ENCODE results near the gene ASCC1.
"Not testable (repeated sequence)": the region's sequence is repeated elsewhere in the genome, so short reads cannot be mapped to it uniquely, and the experiment has no call there.

GRCh38 chr10:72208526-72208925 lies 7.5 kb downstream of the ASCC1 start:
- not testable (repeated sequence) for TF ChIP-seq CTCF (IDR thresholded peaks at IDR 0.05); EP300 (IDR thresholded peaks at IDR 0.05; ENCODE audit: low read depth); POLR2AphosphoS5 (IDR thresholded peaks at IDR 0.05); POLR2A (IDR thresholded peaks at IDR 0.05)
